SK-MEL-5 (cell line): ENCODE measurements around the gene UBE2QL1. TPM values are rescaled to one million over a fixed set of nuclear protein-coding genes. Genes with fewer than 3 reads are reported as not detected.
"Not testable (repeated sequence)": the region's sequence is repeated elsewhere in the genome, so short reads cannot be mapped to it uniquely, and the experiment has no call there.

ENCODE experiments used
- DNase-seq: peaks from one replicate; pipeline ENCODE4 v3.0.0-alpha.2; 2016; ENCODE audit warnings: low read depth, low spot score
- in situ Hi-C: cut with HindIII; loops from 2 replicates; pipeline ENCODE4 v1.10.0; 2016; ENCODE audit warnings: low sequenced_read_pairs, high pct_unique_total_duplicates, low pct_unique_long_range_greater_than_20kb
- total RNA-seq: library from RNA; depleted of rRNA; stranded (reverse); fragments of >200 nt; shearing (Covaris generic); gene quantifications from 2 replicates; pipeline ENCODE4 v1.2.3, GENCODE V29; 2014

The UBE2QL1 gene
- total RNA-seq, 1 experiment from 2014 or later, result 0.03 TPM

DNA sequence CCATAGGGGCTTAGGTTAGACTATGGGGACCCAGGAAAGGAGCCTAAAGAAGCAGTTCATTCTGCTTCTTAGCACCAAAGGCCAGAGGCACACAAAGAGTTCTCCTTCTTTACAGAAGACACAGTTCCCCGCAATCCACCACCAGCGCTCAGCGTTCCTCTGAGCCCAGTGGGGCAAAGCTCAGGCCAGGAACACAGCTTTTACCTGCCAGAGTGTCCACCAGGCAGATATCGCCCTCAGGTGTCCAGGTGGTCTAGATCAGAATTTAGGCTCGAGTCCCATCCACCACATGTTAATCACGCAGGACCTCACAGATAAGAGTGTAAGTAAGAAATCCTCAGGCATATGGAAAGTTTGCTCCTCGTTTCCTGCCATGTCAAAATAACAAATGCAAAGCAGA is 53.0 kb downstream of the UBE2QL1 start:
- in situ Hi-C loops, result no loop called here
- DNase-seq, result no peak

DNA sequence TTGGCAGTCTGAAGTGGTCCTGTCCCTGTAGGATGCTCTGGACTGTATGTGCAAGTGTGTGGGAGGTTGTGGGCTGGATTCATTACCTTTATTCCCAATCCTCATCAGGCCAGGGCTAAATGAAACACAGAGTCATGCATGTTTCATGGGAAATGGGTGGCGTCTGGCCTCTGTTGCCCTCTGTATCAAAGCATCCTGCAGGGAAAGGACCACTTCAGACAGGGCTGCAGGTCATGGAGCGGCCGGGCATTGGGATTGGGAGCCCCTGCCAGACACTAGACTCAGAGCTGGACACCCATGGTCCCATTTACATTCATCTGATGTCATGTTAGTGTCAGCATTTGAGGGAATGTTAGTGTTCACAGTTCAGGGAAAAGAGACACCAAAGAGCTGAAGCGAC is 53.8 kb downstream of the UBE2QL1 start:
- in situ Hi-C loops, result no loop called here
- DNase-seq, result no peak

DNA sequence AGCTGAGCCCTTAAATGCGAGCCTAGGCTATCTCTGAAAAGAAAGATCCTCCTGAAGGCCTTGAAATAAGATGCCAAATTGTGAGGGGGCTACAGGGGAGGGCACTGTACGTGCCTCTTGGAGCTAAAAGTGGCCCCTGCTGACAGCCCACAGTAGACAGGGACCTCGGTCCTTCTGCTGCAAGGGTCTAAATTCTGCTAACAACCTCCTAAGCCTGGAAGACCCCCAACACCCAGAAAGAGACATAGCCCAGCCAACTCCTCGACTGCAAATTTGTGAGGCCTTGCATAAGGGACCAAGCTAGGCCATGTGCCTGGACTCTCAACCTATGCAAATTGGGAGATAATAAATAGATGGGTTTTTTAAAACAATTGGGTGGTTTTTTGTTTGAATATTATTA is 54.7 kb downstream of the UBE2QL1 start:
- in situ Hi-C loops, result no loop called here
- DNase-seq, result no peak

DNA sequence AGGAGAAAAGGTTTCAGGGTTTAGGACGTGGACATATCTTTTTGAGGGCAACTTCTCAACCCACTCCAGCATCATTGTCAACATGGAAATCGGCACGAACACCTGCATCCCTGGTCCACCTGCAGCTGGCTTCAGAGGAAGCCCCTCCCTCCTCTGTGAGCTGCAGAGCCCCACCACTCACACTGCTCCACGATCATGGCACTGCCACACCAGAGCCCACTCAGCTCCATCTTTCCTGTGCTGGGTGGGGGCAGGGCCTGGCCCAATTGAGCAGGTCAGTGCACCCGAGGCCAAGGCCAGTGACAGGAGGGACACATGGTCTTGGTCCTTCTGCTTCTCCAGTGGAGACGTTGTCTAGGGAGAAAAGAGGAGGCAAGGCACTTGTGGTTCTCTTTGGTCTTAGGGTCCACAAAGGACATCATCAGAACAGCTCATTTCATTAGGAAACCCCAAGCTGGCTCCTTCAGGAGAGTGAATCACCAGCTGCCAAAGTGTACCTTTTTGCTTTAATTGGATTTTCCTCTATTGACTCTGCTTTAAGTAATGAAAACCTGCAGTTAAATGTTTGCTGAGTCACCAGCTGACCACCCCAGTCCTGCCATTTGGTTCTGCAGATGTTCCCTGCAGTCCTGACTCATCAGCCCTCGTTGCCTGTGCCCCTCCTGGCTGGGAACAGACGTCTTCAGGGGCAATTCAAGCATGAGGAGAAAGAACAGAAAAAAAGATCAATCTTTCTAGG is 56.2 kb downstream of the UBE2QL1 start:
- DNase-seq, result no peak
- in situ Hi-C loops, result no loop called here

DNA sequence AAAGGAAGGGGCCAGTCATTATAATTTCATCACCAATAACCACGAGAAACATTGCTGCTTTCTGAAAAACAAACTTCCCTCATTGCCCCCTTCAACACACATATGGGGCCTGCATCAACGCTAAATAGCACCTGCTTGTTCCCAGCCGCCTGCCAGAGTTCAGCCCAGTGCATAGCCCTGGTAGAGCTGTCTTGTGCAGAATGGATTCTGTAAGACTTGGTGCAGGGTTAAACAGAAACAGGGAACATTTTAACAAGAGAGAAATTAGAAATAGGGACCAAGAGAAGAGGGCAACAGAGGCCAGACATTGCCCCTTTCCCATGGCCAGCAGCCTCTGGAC is 56.7 kb downstream of the UBE2QL1 start:
- in situ Hi-C loops, result no loop called here
- DNase-seq, result no peak

DNA sequence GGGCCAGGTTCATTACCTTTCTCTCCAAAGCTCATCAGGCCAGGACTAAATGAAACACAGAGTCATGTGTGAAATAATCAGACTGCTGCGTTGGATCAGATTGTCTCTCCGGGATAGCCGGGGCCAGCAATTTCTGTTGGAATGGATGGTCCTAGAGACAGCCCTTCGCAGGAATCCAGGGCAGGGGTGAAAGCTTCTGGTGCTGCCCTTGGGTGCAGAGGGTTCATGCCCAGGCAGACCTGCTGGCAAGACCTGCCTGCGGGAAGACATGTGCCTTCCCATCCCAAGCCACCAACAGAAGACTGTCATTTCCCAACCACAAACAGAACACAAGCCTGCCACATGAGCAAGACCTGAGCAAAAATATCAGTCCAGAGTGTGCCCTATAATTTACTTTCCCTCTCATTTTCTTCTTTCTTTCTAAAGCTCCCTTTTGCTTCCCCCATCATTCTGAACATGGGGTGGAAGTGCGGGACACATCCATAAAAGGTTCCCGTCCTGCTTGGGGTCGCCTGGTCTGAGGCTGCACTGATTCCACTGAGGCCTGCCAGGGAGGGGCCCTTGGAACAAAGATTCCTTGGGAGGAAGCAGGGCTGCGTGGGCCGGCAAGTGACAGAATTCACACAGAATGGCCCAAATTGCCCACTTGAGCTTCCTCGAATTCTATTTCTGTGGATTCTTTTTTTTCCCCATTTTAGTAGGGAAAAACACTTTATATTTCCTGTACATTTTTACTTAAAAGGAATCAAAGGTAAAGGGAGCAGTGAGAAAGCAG is 57.3 kb downstream of the UBE2QL1 start:
- in situ Hi-C loops, result no loop called here
- DNase-seq, result no peak

DNA sequence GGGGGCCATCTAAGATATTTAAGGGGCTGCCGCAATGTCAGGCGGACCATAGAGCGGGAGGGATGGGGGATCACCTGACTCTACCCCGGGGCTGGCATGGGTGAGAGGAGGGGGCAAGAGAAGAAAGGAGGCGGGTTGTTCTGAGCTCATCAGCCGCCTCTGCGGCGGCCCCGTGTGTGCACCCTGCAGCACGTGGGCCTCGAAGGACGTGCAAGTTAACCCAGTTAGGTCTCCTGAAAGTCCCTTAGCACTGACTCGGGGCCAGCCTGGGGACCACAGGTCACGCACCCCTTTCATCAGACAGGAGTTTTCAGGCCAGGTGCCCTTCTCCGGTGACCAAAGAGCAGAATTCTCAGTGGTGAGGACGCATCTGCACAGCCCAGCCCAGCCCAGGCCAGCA is 58.0 kb downstream of the UBE2QL1 start:
- in situ Hi-C loops, result no loop called here
- DNase-seq, result no peak

DNA sequence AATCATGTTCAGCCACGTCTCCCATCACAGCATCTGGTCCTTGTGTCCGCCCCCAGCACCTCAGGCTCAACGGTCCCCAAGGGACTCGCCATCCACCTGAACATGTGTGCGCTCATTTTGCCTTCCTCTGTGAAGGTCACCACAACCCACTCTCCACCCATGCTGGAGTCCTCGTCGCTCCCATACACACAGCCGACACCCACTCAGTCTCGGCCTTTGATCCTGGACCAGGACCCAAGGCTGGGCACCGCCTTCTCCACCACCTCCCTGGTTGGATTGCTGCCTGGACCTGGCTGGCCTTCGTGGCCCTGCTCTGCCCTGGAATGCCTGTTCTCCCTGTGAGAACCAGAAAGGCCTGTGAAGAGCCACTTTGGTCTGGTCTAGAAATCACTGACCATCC is 60.3 kb downstream of the UBE2QL1 start:
- in situ Hi-C loops, result no loop called here

DNA sequence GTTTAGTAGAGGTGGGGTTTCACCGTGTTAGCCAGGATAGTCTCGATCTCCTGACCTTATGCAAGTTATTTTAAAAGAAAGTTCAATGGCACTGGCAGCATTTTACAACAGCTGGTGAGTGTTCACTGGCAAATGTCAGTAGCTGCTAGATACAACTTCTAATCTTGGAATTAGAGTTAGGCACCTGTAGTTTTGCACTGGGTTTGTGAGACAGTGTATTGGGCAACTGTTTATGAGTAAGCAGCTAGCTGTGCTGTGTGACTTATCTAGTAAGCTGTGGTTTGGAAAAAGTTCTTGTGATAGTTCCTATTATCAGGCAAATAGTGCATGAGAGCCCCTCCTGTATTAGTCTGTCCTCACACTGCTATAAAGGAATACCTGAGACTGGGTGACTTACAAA is 61.5 kb downstream of the UBE2QL1 start:
- in situ Hi-C loops, result no loop called here

More for the DNA sequence above, 60.3 kb downstream of the UBE2QL1 start:
- DNase-seq, result no peak

DNA sequence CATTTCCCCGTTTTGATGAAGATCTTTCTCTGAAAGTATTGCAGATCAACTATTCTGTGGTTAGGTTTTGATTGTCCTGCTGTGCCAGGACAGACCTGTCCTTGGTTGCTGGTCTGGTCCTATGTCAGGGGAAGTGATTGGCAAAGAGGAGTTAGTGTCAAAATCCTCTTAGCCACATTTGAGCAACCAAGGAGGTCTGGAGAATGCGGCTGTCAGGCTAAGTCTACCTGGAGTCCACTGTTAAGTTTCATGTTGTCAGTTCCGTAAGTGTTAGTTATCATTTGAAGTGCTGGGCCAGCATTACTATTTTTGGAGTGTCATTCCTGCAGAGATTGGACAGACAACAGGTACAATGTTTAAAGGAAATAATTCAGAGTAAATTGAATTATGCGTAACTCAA is 62.3 kb downstream of the UBE2QL1 start:
- in situ Hi-C loops, result no loop called here
- no peak for DNase-seq

More for the DNA sequence above, 61.5 kb downstream of the UBE2QL1 start:
- no peak for DNase-seq

DNA sequence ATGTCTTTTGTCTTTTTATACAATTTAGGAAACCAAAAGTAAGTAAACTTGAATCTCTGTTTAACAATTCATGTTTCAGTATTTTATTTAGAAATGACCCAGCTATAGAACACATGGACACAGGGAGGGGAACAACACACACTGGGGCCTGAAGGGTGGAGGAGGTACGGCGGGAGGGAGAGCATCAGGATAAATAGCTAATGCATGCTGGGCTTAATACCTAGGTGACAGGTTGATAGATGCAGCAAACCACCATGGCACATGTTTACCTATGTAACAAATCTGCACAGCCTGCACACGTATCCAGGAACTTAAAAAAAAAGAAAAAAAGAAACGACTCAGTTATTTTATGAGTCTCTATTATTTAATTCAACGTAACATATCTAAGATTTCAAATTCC is 67.2 kb downstream of the UBE2QL1 start:
- DNase-seq, in situ Hi-C loops: not testable (repeated sequence)

DNA sequence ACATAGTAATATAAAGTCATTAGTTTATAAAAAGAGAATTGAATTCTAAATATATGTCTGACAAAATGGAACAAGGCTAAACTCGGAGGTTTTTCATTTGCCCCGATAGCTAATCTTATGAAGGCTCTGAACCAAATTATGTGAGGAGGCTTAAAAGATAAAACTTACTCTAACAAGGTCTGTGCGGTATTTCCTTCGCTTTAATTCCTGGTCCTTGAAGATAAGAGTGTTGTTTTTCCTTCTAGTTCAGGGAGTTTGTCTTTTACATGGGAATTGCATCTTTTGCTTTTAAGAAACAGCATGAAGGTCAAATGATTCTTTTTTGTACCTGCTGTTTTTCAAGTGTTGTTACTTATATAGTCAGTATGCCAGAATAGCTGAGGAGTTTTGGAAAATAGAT is 68.2 kb downstream of the UBE2QL1 start:
- in situ Hi-C loops, result no loop called here
- DNase-seq, result no peak

DNA sequence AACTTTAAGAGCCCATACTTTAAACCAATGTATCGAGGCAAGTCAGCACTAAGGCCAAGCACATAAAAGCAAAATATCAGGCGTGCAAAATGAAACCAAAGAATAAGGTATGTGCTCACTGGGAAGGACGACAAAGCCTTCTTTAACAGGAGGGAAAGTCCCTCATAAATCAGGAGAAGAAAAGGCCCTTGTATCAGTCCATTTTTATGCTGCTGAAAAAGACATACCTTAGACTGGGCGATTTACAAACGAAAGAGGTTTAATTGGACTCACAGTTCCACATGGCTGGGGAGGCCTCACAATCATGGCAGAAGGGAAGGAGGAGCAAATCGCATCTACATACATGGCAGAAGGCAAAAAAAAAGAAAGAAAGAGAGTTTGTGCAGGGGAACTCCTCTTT is 68.9 kb downstream of the UBE2QL1 start:
- DNase-seq, result peak; percentile 58
- in situ Hi-C loops, result no loop called here

DNA sequence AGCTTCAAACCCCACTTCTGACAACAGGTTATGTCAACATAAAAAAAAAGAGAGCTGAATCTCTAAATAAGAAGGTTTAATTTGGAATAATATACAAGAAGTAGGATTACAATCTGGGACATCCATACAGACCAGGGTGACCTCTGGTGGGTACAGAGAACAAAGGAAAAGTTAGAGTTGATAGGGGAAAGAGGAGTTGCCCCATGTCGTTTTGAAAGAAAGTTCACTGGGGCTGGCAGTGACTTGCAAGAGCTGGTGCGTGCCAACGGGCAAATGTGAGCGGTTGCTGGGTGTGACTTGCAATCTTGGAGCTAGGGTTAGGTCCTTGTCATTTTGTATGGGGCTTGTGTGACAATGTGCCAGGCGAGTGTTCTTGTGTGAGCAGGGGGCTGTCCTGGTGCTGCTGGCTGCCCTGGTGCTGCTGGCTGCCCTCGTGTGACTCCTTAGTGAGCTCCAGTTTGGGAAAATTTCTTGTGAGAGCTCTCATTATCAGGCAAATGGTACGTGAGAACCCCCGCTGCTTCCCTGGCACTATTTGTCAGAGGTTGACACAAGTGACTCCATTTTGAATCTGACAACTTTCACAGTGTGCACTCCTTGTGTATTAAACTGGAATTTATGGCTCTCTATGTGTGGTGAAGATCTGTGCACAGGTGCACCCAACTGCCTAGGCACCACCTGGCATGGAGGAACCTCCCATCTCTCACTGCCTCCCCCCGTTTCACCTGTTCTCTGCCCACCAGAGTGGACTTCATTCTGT is 69.8 kb downstream of the UBE2QL1 start:
- no peak for DNase-seq
- in situ Hi-C loops, result no loop called here

DNA sequence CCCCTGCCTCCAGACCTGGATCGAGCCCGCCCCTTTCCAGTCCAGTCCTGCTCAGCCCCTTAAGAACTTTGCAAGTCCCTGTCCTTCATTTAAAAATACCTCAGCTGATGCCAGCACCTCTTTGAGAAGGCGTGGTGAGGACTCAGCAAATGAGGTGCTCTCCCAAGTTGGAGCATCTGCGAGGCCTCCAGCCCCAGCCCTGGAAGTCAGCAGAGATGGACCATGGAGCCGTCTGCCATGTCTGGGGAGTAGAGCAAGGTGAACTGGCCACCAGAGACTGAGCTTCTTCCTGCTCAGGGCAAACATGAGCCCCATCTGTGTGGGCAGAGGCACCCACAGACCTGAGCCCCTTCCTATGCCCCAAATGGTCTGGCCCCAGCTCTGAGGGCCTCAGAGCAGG is 71.5 kb downstream of the UBE2QL1 start:
- in situ Hi-C loops, result no loop called here
- DNase-seq, result no peak

DNA sequence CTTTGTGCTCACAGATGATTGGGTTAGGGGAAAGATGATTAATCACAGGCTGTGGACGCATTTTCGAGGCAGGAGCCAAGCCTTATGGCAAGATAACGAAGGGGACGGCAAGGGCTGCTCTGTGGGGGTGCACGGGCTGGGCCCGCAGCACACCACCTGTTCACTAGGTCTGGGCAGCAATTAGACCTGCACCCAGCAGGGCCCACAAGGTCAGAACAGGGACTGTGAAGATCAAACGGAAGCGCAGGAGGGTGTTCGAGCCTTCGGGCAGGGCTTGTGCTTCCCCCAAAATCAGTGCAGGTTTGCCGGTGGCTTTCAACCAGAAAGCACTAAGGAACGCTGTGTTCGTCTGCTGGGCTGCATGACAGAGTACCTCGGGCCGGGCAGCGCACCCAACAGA is 73.7 kb downstream of the UBE2QL1 start:
- in situ Hi-C loops, result no loop called here
- DNase-seq, result no peak

DNA sequence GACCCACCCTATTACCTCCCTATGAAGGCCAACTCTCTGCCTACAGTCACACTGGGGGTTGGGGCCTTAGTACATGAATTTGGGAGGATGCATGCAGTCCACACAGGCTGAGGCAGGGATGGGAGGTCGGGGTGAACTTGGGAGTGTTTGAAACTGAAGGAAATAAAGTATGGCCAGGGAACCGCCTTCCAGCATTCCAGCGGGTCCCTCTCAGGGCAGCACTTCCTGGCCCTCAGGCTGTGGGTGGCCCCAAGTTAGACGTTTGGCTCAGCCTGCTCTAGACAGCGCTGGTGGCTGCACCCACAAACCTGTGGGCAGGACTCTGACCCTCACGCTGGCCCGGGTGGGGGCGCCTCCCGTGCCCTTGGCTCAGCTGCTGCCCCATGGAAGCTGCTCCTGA is 74.3 kb downstream of the UBE2QL1 start:
- in situ Hi-C loops, result no loop called here
- DNase-seq, result no peak

DNA sequence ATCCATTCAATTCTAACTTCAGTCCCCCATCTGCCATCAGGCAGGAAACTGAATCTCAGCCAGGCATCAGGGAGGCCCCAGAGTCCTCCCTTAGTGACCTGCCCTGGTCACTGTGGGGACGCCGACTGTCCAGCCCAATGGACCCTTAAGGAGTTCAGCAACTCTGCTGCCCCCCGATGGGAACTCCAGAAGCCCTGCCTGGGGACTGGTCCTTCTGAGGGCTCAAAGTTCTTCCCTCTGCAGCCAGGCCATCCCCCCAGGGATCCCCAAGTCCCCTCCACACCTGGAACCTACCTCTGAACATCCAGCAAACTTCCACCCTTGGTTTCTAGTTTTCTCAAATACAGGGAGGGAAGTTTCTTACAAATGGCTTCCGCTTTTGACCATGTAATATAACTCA is 76.8 kb downstream of the UBE2QL1 start:
- no peak for DNase-seq
- in situ Hi-C loops, result no loop called here

DNA sequence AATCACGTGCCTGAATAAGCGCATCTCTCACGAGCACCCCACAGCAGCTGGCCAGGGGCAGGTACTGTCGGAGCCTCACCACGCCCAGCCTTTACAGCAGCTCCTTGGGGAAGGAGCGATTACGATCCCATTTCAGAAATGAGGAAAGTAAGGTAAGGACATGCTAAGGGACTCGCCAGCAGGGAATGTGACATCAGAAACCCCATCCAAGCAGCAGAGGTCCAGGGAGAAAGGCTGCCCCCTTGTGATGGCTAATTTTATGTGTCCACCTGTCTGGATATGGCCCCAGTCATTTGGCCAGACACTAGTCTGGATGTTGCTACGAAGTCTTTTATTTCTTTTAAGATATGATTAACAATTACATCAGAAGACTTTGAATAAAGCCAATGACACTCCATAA is 77.3 kb downstream of the UBE2QL1 start:
- in situ Hi-C loops, result no loop called here
- DNase-seq, result peak; percentile 77
